HG02970 (cell line): ENCODE measurements around the gene LILRB5.
"Not testable (repeated sequence)": the region's sequence is repeated elsewhere in the genome, so short reads cannot be mapped to it uniquely, and the experiment has no call there.

Source experiments
- ATAC-seq: cut with Tn5 transposase; IDR thresholded peaks from one replicate; pipeline ENCODE4 v1.9.1; 2021; ENCODE audit warnings: mild to moderate bottlenecking, moderate library complexity, moderate number of reproducible peaks; ENCODE audit not compliant: unreplicated experiment, low FRiP score

Gene LILRB5

DNA sequence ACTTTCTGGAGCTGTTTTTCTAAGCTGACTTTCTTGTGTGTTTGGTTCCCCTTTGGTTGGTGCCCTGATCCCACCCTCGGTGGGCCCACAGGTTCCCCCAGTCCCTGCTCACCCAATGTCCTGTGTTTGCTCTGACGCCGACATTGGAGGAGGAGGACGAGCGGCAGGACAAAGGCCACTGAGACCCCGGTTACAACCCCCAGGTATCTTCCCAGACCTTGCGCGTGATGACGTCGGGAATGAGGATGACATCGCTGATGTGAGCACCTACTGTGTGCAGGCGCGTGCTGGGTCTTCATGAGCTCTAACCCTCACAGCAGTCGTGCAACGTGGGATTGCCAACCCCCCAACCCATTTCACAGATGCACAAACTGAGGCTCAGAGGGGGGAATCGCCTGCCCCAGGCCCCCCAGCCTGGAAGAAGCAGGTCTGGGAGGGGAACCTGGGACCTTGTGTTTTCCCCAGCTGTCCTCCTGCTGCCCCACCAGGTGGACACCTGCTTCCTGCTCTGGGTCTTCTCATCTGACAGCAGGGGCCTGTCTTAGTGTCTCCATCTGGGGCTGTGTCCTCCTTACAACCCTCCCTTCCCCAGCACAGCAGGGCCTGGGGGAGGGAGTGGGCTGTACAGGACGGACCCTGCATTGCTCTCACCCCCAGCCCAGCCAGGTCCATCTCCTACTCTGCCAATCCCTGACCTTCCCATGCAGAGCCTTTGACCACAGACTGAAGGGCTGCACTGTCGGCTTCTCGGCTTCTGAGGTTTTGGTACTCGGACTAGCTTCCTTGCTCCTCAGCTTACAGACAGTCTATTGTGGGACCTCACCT, 9.8 kb downstream of the LILRB5 start:
- no peak for ATAC-seq

DNA sequence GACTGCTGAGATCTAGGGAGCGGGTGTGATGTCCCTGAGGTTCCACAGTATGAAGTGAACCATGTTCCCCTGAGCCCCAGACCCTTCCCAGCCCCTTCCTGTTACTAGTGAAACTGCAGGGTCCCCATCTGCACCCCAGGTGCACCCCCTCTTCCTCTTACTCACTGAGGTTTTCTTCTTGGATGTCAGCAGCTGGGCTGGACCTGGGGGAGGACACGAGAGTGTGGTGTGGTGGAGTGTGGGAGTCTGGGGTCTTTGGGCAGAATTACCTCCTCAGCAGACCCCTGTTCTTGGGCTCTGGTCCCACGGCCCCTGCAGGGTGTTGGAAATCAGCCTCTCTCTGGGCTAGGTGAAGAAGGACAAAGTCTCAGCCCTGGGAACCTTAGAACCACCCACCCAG, 11.1 kb downstream of the LILRB5 start:
- no peak for ATAC-seq

DNA sequence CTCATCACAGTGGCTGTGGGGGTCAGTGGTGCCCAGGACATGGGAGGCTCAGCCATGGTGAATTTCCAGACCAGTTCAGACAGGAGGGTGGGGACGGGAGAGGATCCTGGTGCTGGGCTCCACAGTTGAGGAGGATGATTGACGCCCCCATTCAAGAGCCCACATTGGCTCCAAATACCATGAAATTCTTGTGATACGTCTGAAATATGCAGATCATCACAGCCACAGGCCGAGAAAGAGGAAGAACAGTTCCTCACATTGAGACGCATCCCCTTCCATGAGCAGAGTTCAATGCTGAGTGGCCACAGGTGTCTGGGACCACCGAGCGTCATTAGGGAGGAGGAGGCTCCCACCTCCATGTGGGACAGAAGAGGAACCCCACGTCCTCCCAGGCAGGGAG, 13.3 kb downstream of the LILRB5 start:
- ATAC-seq: not testable (repeated sequence)

DNA sequence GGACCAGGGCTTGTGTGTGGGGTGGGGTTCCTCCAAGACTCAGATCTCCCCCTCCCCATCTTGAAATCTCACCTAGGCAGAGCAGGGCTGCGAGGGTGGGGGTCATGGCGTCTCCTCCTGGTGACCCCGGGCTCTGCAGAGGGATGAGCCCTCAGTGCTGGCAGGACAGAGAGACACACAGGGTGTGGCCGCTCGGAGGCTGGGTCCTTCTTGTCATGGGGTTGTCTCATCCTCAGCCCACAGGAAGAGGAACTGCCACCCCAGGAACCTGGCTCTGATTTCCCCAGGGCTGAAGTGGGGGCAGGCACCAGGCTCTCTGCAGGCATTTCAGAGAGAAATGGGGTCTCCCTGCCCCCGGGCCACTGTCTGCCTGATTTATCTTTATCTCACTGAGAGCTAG, 14.4 kb downstream of the LILRB5 start, which contains the start of gene LILRA6:
TSS of gene LILRA6 (minus strand) at position 145 of the 400 bp plus-strand sequence.
- ATAC-seq: not testable (repeated sequence)

DNA sequence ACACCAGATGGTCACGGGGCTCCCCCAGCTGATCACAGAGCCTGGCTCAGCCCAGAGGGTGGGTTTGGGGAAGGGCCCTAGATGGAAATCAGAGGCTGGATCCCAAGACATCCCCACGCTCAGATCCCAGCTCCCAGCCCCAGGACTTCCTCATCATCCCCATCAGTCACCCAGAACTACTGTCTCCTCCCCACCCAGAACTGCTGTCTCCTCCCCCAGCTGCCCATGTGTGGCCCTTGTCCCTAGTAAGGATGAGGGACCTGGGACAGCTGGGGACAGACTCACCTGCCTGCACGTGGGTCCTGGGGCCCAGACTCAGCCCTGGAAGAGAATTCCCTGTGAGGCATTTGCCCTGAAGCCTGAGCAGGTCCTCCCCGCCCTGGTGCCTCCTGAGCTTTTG, 14.8 kb downstream of the LILRB5 start:
- not testable (repeated sequence) for ATAC-seq

DNA sequence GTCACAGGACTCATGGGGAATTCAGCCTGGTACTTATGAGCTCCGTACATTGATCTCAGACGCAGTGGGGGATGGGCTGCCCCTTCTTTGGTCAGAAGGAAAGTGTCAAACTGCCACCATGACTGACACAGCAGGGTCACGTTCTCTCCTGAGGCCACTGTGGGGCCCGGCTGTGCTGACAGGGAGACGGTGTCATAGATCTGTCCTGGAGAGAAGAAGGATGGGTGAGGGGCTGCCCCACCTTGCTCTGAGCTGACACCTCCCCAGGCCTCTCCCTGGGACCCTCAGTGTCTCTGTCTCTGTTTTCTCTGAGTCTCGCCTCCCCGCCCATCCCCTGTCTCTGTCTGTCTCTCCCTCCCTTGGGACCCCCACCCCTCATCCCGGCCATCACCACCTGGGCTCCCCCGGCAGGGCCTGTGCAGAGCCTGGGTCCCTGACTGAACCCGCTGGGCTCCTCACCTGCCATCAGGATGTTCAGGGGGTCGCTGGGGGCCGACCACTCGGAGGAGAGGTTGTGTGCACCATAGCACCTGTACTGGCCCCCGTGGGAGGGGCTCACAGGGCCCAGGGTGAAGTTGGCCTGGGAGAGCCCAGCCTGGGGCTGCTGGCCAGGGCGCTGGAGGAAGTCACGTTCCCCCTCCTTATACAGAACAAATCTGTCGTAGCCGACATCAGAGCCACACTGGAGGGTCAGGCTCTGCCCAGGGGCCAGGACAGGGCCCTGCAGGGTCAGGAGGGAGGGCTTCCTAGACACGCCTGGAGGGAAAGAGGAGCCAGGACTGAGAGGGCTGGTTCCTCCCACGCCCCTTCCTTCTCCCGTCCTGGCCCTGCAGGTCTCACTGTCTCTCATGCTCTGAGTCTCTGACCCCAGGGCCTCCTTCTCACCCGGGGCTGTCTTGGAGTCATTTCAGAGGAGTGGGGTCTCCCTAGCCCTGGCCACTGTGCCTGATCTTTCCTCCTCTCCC, 16.4 kb downstream of the LILRB5 start:
- not testable (repeated sequence) for ATAC-seq

DNA sequence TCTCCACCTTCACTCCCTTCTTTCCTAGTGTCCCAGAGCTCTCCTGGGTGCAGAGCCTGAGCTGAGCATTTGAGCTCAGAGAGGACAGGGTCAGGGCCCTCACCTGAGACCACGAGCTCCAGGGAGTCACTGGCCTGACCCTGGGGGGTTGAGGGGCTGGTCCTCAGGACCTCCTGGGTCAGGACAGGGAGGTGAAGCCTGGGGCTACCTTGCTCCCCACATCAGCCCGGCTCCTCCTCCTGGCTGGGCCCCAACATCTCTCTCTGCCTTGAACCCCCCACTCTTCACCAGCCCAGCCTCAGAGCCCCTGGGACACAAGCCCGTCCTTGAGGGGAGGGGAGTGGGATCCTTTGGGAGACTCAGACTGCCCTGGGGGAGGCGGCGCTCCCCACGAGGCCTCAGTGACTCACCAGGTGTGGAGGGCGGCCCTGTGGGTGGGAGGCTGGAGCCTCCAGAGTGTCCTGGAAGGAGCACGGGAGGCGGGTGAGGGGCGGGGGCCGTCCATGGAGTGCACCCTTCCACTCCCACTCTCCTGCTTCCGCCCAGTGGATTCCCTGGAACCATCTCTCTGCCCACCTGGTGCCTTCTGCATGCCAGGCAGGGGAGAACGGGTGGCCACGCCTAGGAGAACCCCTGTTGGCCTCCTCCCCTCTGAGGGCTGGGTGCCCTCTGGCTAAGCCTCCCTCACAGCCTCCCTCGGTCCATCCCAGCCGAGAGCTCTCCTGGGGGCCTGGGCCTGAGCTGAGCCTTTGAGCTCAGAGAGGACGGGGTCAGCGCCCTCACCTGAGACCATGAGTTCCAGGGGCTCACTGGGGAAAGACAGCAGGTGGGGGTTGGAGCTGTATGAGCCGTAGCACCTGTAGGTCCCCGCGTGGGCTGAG, 17.3 kb downstream of the LILRB5 start:
- ATAC-seq: not testable (repeated sequence)

DNA sequence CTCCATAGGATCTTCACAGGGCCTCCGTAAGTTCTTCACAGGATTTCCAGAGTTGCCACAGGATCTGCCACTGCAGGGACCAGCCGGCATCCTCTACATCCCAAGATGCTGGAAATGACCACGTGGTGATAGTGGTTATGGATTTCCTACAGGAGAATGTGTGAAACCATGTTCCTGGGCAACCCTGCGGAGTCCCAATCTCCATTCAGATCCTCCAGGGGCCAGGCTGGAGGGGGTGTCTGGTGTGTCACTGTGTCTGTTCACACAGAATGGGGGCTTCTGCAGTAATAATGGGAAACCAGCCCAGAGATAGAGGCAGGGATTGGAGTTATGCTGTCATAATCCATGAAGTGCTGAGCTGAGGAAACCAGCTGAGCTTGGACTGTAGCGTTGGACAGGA, 23.1 kb downstream of the LILRB5 start:
- ATAC-seq: no peak

DNA sequence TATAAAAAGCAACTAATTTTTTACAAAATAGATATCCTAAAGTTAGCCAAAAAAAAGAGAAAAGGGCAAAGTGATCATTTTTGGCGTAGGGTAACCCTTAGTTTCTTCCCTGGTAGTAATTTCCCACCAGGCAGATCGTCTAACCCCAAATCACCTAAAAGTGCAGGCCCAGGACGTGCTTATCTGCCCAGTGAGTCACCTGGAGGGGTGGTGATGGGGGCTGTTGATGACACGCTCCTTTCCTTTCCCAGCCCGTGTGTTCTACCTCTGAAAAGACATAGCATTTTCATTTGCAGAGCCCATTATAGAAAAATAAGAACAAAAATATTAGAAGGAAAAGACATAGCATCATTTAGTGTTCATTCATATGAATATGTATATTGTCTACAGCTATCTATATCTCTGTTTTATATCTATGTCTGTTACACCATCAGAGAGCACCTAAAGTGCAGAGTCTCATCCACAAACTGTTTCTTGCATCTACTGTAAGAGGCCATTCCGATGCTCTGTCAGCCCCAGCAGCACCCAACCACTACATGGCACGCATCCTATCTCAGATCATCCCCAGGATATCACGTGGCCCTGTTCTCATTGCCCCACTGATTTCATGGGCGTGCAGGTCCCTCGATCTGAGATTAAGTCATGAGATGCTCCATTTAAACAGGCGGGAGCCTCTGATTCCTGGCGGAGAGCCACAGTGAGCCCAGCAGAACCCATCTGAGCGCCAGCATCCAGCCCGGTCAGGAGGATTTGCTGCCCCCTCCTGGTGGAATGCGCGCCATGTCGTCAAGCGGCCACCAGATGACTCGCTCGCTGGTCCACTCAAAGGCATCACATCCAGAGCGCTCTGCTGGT, 25.8 kb downstream of the LILRB5 start:
- ATAC-seq: no peak

DNA sequence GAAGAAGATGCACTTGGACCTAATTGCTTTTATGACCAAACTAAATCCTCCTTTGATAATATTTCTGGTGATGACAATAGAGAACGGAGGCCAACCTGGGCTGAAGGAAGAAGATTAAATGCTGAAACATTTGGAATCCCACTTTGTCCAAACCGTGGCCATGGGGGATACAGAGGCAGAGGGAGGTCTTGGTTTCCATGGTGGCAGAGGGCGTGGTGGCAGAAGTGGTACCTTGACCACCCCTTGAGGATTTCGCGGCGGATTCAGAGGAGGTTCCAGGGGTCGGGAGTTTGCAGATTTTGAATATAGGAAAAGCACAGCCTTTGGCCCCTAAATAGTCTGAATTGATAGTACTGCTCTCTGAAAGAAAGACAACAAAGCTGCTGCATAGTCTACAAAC, 27.0 kb downstream of the LILRB5 start:
- ATAC-seq: no peak

DNA sequence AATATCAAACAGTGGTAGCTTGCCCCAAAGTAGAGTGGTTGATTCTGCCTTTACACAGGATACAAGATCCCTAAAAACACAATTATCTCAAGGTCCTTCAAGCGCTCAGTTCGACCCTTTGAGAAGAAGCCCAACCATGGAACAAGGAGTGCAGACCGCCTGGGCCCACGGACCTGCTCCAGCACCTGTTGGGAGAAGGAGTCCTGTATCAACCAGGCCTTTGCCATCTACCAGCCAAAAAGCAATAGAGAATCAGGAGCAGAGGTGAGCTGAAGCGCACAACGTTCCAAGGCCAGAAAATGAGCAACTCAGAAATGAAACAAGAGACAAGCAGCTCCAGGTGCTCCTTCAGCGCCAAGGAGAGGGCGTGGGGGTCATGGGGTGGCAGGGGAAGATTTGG, 27.9 kb downstream of the LILRB5 start:
- ATAC-seq: no peak

DNA sequence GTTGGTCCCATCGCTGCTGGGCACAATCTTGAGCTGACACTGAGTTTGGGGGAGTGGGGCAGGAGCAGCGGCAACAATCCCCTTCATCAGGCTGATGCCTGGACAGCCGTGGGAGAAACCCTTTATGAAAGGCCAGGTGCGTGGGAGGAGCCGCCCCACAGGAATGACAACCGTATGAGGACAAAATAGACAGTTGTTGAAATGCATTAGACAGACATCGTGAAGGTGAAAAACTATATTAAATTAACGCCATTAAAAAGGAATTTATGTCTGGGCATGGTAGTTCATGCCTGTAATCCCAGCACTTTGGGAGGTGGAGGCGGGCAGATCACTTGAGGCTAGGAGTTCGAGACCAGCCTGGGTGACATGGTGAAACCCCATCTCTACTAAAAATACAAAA, 32.5 kb downstream of the LILRB5 start:
- not testable (repeated sequence) for ATAC-seq

DNA sequence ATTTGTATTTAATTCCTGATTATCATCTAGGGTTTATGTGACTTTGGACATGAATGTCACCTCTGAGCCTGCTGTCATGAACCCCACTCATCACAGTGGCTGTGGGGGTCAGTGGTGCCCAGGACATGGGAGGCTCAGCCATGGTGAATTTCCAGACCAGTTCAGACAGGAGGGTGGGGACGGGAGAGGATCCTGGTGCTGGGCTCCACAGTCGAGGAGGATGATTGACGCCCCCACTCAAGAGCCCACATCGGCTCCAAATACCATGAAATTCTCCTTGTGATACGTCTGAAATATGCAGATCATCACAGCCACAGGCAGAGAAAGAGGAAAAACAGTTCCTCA, 33.2 kb downstream of the LILRB5 start:
- not testable (repeated sequence) for ATAC-seq

DNA sequence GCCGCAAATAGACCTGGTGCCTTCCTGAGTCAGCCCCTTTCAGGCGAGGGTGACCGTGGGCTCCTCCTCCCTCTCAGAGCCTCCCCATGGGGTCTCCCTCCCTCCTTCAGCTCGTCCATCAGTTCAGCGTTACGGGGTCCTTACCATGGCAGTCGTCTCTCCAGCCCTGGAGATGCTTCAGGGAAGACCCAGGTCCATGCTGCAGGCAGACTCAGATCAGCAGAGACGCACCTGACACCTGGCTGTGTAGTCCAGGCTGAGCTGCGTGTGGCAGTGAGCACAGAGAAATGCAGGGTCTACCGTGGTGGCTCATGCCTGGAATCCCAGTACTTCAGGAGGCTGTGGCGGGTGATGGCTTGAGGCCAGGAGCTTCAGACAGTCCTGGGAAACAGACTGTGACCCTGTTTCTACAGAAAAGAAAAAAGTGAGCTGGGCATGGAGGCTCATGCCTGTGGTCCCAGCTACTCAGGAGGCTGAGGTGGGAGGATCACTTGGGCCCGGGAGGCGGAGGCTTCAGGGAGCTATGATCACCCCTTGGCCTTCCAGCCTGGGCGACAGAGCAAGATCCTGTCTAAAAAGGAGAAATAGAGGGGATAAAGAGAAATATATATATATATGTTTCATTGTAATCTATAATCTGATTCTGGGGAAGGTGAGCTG, 33.7 kb downstream of the LILRB5 start:
- not testable (repeated sequence) for ATAC-seq

DNA sequence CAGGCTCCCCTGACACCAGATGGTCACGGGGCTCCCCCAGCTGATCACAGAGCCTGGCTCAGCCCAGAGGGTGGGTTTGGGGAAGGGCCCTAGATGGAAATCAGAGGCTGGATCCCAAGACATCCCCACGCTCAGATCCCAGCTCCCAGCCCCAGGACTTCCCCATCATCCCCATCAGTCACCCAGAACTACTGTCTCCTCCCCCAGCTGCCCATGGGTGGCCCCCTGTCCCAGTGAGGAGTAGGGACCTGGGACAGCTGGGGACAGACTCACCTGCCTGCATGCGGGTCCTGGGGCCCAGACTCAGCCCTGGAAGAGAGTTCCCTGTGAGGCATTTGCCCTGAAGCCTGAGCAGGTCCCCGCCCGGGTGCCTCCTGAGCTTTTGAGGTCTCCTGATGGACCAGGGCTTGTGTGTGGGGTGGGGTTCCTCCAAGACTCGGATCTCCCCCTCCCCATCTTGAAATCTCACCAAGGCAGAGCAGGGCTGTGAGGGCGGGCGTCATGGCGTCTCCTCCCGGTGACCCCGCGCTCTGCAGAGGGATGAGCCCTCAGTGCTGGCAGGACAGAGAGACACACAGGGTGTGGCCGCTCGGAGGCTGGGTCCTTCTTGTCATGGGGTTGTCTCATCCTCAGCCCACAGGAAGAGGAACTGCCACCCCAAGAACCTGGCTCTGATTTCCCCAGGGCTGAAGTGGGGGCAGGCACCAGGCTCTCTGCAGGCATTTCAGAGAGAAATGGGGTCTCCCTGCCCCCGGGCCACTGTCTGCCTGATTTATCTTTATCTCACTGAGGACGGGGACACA, 34.4 kb downstream of the LILRB5 start, which contains the start of gene LILRB3:
TSS of gene LILRB3 (minus strand) at position 534 of the 803 bp plus-strand sequence. CDS start at position 503, 31 bp downstream.
- not testable (repeated sequence) for ATAC-seq

DNA sequence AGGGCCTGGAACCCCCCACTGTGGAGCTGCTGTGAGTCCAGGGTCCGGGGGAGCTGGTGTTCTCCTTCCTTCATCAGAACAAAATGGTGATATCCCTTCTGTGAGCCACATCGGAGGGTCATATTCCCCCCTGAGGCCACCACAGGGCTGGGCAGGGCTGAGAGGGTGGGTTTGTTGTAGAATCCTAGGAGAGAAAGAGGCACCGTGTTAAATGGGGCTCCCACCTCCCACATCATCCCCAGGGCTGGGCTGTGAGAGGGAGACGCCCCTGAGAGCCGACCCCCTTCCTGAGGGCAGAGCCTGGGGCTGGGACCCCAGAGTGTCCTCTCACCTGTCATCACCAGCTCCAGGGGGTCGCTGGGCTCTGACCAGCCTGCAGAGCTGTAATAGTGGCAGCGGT, 35.1 kb downstream of the LILRB5 start:
- ATAC-seq: not testable (repeated sequence)

DNA sequence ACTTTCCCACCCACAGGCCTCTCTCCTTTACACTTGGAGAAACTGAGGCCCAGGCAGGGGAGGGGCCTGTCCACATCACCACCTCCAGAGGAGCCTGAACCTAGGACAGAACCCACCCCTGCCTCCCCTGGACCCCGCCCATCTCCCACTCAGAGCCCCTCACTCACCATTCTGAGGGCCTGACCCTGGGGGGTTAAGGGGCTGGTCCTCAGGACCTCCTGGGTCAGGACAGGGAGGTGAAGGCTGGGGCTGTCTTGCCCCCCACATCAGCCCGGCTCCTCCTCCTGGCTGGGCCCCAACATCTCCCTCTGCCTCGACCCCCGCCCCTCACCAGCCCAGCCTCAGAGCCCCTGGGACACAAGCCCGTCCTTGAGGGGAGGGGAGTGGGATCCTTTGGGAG, 37.4 kb downstream of the LILRB5 start:
- ATAC-seq: not testable (repeated sequence)
